HG03135 (cell line): ENCODE results near the gene CDK13.

Experiments
- ATAC-seq: cut with Tn5 transposase; IDR thresholded peaks from one replicate; pipeline ENCODE4 v1.9.1; 2021; ENCODE audit warnings: mild to moderate bottlenecking, moderate library complexity; ENCODE audit not compliant: unreplicated experiment

Gene CDK13

GRCh38 chr7:40008223-40008815 is 58.3 kb downstream of the CDK13 start:
- ATAC-seq = no peak

DNA sequence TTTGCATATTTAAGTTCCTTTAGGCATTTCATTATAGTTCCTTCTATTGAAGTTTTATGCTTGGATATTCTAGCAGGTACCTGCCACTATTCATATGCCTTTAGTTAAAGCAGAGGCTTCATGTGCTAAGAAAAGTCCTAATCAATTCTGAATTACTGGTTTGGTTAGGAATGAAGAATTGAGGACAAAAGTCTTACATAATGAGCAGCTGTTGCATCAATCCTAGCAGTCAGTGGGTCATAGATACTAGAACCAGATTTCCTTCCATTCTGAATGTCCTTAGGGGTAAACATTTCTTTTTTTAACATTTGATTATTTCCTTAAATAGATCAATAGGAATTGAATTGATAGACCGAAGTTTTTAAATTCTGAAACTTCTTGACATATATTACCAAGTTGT is 59.2 kb downstream of the CDK13 start:
- no peak for ATAC-seq

GRCh38 chr7:40014376-40014775 is 64.3 kb downstream of the CDK13 start:
- no peak for ATAC-seq

DNA sequence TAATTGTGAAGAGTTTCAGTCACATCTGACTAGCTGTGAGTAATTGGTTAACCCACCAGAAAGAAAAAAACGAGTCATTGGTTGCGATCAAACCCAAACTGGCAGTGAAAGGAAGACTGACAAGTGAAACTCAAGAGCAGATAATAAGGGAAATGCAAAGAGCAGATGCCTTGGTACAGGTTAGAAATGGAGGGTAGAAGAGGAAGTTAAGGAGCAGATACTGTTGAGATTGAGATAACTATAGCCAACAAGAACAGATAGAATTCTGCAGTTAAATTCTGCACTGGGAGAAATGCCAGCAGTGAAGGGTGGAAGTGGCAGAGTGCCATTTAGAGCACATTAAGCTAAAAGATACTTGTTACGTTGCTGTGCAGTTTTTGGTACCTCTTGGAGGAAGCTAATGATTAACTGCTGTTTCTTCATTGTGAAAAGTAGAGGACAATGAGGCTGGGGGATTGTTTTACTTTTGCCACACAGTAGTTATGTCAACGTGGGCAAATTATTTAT is 65.8 kb downstream of the CDK13 start:
- peak; percentile 87 for ATAC-seq

DNA sequence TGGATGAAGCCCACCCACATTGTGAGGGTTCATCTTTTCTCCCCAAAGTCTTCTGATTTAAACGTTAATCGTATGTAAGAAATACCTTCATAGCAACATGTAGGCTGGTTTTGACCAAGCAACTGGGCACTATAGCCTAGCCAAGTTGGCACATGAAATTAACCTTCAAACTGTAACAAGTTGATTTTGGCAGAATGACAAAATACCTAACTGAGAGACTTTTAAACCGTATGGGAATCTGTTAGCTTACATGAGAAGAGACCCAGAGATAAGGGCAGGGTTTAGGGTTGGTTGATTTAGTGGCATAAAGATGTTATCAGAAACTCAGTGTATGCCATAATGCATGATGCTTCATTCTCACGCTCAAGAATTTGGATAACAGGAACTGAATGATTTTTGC is 69.5 kb downstream of the CDK13 start:
- ATAC-seq = no peak

DNA sequence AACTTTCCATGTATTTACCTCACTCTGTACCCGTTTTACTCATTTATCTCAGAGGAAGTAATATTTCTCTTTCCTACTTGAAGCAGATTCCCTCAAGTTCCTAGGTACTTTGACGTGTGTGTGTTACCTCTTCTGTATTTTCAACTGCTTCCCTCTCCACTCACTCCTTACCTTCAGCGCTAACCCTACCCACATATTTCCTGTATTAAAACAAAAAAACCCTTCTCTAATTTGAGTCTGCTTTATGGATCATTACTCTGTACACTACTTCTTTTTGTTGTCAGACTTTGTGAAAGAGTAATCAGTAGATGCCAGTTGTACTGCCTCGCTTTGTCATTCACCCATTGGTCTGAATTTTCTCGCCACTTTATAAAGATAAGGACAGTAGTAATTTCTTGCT is 74.0 kb downstream of the CDK13 start:
- no peak for ATAC-seq

GRCh38 chr7:40024841-40025240 is 74.8 kb downstream of the CDK13 start:
- ATAC-seq = no peak

- ATAC-seq = no peak
These were observed 77.5 kb downstream of the CDK13 start for GRCh38 chr7:40027545-40027944.

DNA sequence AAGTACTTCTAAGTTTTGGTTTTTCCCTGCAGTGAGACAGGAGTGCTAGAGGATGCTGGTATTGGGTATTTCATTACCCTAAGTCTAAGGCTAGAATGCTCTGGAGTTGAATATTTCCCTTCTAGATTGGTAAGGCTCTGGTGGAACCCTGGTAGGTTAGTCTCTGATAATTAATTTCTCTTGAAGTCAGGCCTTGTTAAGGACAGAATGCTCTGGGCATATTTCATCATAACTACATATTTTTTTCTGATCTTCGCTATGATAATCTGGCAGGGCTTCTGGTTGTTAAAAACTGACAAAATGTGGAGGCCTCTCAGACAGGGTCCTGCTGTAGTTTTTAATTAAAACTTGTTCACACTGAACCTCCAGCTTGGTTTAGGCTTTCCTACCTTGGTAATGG is 83.8 kb downstream of the CDK13 start:
- no peak for ATAC-seq

GRCh38 chr7:40041456-40041855 is 91.4 kb downstream of the CDK13 start:
- ATAC-seq = no peak

GRCh38 chr7:40043164-40043563 is 93.1 kb downstream of the CDK13 start:
- ATAC-seq = no peak

GRCh38 chr7:40047661-40048060 is 97.6 kb downstream of the CDK13 start:
- no peak for ATAC-seq

DNA sequence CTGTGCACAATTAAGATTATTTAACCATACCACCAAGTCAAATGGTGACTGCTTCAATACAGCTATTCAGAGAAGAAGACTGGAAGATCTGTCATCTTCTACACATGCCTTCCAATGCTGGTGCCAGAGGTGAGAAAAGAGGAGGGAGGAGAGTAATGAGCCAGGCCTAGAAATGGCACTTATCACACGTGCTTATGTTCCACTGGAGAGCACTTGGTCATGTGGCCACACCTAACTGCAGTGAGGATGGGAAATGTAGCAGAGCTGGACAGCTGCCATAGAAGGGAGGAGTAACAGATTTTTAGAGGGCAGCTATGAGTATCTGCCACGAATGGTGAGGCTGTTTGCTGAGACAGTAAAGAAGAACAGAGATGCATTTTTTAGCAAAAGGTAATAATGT is 107.2 kb downstream of the CDK13 start:
- ATAC-seq = no peak

GRCh38 chr7:40058026-40058425 is 108.0 kb downstream of the CDK13 start:
- ATAC-seq = no peak

GRCh38 chr7:40058636-40059035 is 108.6 kb downstream of the CDK13 start:
- no peak for ATAC-seq

GRCh38 chr7:40059057-40059456 is 109.0 kb downstream of the CDK13 start:
- no peak for ATAC-seq

GRCh38 chr7:40072268-40072667 is 122.2 kb downstream of the CDK13 start:
- ATAC-seq = no peak

GRCh38 chr7:40073239-40073638 is 123.2 kb downstream of the CDK13 start:
- no peak for ATAC-seq

DNA sequence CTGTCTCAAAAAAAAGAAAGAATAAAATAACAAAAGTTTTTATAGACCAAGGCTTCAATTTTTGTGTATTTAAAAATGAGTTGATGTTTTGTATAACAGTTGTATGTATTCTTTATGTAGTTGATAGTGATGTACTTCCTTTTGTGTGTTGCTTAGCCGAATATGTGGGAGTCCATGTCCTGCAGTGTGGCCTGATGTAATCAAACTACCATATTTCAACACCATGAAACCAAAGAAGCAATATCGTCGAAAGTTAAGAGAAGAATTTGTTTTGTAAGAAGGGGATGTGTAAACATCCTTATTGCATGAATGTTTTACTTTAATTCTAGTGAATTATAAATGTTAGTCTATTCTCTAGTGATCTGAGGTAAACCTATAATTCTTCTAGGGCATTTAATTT is 127.8 kb downstream of the CDK13 start:
- ATAC-seq = no peak

DNA sequence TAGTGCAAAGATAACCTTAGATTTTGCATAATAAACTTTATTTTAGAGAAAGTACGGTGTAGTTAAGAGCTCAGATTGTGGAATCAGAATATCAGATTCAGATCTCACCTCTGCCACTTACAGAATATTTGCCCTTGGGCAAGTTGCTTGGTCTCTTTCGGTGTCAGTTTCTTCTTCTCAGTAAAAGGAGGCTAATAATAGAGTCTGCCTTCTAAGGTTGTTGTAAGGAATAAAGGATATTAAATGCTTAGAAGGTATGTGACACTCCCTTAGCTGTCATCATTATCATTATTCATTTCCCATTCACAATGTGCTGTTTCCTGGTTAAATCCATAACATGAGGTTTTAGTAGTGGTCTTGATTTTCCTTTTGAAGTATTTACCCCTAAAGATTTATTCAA is 142.1 kb downstream of the CDK13 start:
- no peak for ATAC-seq

GRCh38 chr7:40093631-40094350 is 143.7 kb downstream of the CDK13 start:
- no peak for ATAC-seq

DNA sequence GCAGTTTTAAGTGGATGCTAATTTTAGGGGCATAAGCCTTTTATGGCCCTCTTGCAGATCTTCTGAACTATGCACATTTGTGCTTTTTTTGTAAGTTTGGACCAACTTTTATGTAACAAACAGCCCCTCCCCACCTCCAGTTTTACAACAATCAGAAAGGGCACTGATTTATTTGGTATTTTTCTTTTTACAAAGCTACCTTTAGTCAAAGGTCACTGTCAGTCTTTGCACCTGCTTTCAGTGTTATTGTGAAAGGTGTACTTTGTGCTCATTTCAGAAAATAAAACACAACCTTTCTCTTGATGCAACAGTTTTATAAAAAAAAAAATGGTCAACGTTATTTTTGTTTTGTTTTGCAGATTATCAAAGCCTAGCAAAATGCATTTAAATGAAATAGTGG is 145.2 kb downstream of the CDK13 start:
- no peak for ATAC-seq
